Measurements from ENCODE around the gene ZNF304. TPM values are rescaled to one million over a fixed set of nuclear protein-coding genes. Genes with fewer than 3 reads are reported as not detected.

ZNF304 gene
- total RNA-seq, result 8.5 and 9.7 TPM in 2 replicates

DNA sequence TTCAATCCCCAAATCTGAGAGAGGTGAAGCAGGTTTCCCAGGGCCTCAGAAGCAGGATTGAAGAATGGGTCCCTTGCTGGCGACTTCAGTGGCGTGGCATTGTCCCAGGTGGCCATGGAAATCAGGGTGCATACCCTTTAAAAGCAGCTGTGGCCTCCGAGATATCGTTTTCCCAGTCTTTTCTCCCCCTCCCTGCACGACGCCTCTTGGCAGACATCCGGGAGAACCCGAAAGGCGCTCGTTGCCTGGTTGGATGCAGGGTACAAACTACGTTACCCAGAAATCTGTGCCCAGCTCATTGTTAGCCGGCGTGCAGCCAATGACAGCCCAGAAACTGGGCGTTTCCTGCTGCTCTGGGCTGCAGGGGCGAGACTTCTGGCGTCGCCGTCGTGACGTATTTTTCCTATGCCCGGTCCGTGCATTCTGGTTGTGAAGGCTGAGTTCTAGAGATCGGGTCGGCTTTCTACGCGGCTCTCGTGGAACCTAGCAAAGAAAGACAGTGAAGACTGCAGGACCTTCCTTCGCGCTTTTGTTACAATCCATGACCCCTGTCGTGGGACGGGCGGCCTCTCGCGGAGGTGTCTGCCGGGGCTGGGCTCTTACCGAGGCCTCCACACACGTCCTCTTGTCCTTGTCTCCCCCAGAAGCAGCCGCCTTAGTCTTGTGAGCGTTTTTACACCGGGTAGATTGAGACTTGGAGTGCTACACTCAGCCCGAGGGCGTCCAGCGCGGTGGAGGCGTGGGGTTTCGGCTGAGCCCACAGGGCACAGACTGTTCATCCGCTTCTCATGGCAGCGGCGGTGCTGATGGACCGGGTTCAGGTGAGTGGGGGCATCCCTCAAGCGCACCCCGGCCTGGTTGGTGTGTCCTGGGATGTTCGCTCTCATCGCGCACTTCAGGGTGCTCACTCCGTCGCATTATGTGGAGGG, at the start of gene ZNF304:
Gene ZNF304 (plus strand): TSS at position 395 of the 929 bp plus-strand sequence. CDS start 394 bp downstream, at position 789.
- intact Hi-C loops (cut with micrococcal nuclease), result loop anchor here (1.0 to 5.0 kb wide), 14 partner anchors 12 to 1089 kb away; partner anchors contain the start of genes ERVK3-1, TRAPPC2B, ZNF132 and ZNF17

DNA sequence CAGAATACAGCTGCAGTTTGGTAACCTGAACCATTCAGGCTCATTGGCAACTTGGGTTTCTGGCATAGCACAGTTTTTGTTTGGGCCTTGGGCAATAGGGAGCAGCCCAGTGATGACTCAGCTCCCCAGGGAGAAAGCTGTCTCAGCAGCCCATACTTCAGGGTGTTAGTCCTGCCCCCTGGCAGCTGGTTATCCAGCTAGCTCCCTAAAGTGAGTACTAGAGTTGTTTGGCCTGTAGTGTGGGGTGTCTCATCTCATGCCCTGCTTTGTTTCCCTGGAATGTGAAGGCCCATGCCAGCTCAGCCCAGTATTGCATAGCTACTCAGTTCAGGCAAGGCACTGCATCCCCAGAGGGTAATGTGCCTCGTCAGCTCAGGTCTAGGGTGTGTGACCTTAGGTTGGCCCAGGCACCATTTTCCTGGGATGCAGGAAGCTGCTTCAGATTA, 49.0 kb upstream of the ZNF304 start:
- intact Hi-C loops (cut with micrococcal nuclease), result no loop called here

GRCh38 chr19:57302727-57303401, 48.2 kb upstream of the ZNF304 start:
- intact Hi-C loops (cut with micrococcal nuclease), result no loop called here

- intact Hi-C loops (cut with micrococcal nuclease), result no loop called here
These were observed 46.0 kb upstream of the ZNF304 start for GRCh38 chr19:57305056-57305455.

GRCh38 chr19:57308514-57308913, 42.6 kb upstream of the ZNF304 start:
- intact Hi-C loops (cut with micrococcal nuclease), result no loop called here

DNA sequence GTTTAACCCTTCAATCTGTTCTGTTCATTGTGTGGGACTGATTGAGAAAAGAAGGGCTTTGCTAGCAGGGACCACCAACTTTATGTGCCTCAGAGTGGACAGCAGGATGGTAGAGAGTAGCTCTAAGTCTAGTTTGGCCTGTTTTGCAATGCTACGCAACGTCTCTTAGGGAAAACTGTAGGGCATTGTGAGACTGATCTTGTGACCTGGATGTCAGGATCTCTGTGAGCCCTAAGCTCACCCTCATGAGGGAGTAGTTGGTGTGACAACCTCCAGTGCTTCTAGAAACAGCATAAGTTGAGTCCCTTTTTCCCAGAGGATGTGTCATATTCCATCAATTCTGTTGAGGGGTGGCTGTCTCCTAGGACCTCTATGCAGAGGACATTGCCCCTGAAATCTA, 40.3 kb upstream of the ZNF304 start:
- intact Hi-C loops (cut with micrococcal nuclease), result no loop called here

- intact Hi-C loops (cut with micrococcal nuclease), result no loop called here
These were observed 36.9 kb upstream of the ZNF304 start for GRCh38 chr19:57314146-57314545.

DNA sequence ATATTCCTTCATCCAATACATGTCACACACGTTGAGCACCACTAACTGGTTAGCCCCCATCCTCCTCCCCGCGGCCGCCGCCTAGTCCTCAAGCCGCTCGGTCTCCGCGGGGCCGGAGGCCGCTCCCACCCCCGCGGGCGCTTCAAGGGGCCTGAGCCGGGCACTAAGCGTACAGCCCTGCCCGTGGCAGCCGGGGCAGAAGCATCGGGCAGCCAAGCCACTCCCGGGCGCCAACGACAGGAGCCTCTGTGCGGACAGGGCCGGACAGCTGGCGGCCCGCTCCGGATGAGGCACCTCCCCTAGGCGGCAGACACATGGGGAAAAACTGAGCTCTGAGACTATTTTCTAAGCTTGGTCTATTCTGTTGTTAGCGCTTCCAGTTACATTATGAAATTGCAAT, 33.6 kb upstream of the ZNF304 start:
- intact Hi-C loops (cut with micrococcal nuclease), result no loop called here

DNA sequence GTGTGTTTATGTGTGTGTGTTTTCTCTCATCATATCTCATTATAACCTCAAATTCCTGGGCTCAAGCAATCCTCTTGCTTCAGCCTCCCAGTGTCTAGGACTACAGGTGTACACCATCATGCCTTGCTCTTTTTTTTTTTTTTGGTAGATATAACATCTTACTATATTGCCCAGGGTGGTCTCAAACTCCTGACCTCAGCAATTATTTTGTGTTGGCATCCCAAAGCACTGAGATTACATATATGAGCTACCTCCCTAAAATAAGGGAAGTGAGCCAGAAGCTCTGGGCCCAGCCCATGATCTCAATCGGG, 31.2 kb upstream of the ZNF304 start:
- intact Hi-C loops (cut with micrococcal nuclease), result loop anchor here (1.0 kb wide), 8 partner anchors 31 to 128 kb away; partner anchors contain the start of genes TRAPPC2B, ZNF17, ZNF304 and ZNF460

GRCh38 chr19:57320180-57321084, 30.6 kb upstream of the ZNF304 start, which contains the start of gene ZNF543:
ZNF543 (plus strand) TSS chr19:57320472; CDS start chr19:57320854, 382 bp downstream.
- intact Hi-C loops (cut with micrococcal nuclease), result loop anchor here (1.0 kb wide), 8 partner anchors 31 to 128 kb away; partner anchors contain the start of genes TRAPPC2B, ZNF17, ZNF304 and ZNF460

- intact Hi-C loops (cut with micrococcal nuclease), result no loop called here
These were observed 30.0 kb upstream of the ZNF304 start for GRCh38 chr19:57321116-57321515.

- intact Hi-C loops (cut with micrococcal nuclease), result no loop called here
These were observed 29.3 kb upstream of the ZNF304 start for GRCh38 chr19:57321751-57322150.

DNA sequence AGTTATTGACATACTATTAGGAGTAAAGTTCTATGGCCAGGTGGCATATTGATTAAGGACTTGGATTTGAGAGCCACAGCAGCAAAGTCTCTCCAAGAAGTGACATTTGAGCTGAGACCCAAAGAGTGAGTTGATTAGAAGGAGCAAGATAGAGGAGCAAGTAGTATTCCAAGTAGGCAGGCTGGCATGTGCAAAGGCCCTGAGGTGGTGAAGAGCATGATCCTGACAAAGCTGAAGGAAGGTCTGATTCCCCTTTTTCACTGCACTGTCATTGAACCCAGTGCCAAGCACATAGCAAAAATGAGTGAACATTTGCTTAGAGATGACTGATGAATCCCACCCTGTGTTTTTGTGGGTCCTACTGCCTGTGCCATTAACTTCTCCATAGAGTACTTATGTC, 26.1 kb upstream of the ZNF304 start:
- intact Hi-C loops (cut with micrococcal nuclease), result no loop called here

DNA sequence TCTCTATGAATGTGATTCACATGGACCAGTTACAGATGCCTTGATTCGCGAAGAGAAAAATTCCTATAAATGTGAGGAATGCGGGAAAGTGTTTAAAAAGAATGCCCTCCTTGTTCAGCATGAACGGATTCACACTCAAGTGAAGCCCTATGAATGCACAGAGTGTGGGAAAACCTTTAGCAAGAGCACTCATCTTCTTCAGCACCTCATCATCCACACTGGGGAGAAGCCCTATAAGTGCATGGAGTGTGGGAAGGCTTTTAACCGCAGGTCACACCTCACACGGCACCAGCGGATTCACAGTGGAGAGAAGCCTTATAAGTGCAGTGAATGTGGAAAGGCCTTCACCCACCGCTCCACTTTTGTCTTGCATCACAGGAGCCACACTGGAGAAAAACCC, 23.1 kb upstream of the ZNF304 start:
- intact Hi-C loops (cut with micrococcal nuclease), result no loop called here

GRCh38 chr19:57334191-57334590, 16.9 kb upstream of the ZNF304 start:
- intact Hi-C loops (cut with micrococcal nuclease), result no loop called here

GRCh38 chr19:57338877-57339276, 12.2 kb upstream of the ZNF304 start:
- intact Hi-C loops (cut with micrococcal nuclease), result no loop called here

GRCh38 chr19:57342582-57342981, 8.5 kb upstream of the ZNF304 start:
- intact Hi-C loops (cut with micrococcal nuclease), result no loop called here

DNA sequence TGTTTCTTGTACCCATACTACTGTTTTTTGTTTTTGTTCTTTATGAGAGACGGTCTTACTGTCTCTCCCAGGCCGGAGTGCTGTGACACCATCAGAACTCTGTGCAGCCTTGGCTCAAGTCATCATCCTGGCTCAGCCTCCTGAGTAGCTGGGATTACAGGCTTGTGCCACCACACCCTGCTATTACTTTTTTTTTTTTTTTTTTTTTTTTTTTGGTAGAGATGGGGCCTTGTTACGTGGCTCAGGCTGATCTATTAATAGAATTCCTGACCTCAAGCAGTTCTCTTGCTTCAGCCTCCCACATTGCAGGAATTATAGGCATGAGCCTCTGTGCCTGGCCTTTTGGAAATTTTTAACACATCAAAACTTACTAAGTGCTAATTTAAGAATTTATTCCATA, 2.9 kb upstream of the ZNF304 start:
- intact Hi-C loops (cut with micrococcal nuclease), result no loop called here

DNA sequence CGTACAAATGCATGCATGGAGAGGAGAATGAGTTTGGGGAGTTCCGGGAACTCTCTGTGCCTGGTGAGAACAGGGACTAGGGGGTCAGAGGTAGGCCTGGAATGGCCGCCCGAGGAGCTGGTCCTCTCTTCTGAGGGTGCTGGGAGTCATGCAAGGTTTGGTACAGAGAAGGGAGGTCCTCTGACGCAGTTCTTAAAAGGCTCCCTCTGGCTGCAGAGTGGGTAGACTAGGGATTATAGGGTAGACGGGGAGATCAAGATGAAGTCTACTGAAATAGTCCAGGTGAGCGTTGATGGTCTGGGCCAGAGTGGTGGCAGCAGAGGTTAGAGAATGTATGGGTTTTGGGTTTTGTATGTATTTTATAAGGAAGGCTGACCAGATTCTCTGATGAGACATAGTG, 796 bp downstream of the ZNF304 start:
- intact Hi-C loops (cut with micrococcal nuclease), result loop anchor here (1.0 to 5.0 kb wide), 12 partner anchors 11 to 1088 kb away; partner anchors contain the start of genes ERVK3-1, TRAPPC2B, ZNF132 and ZNF17

DNA sequence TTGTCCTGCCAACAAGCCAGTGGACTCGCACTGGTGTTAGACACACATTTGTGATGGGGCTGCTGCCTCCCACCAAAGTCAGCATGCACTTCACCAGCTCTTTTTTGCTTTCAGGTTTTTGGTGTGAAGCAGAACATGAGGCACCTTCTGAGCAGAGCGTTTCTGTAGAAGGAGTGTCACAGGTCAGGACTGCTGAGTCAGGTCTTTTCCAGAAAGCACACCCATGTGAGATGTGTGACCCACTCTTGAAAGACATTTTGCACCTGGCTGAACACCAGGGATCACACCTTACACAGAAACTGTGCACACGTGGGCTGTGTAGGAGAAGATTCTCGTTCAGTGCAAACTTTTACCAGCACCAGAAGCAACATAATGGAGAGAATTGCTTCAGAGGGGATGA, 4.8 kb downstream of the ZNF304 start:
- intact Hi-C loops (cut with micrococcal nuclease), result no loop called here

DNA sequence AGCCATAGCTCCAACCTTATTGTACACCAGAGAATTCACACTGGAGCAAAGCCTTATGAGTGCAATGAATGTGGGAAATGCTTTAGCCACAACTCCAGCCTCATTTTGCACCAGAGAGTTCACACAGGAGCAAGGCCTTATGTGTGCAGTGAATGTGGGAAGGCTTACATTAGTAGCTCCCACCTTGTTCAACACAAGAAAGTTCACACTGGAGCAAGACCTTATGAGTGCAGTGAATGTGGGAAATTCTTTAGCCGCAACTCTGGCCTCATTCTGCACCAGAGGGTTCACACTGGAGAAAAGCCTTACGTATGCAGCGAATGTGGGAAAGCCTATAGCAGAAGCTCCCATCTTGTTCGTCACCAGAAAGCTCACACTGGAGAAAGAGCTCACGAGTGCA, 6.3 kb downstream of the ZNF304 start:
- intact Hi-C loops (cut with micrococcal nuclease), result no loop called here

All from T-helper 1 cell treated with Interleukin-12 subunit alpha and Interleukin-12 subunit beta and Interleukin-4 antibody, amounts not matched to agents 30 ng/mL and 1 ng/mL, for 36 hours (primary cell).